ENCODE data around the gene TMEM237.

DNA sequence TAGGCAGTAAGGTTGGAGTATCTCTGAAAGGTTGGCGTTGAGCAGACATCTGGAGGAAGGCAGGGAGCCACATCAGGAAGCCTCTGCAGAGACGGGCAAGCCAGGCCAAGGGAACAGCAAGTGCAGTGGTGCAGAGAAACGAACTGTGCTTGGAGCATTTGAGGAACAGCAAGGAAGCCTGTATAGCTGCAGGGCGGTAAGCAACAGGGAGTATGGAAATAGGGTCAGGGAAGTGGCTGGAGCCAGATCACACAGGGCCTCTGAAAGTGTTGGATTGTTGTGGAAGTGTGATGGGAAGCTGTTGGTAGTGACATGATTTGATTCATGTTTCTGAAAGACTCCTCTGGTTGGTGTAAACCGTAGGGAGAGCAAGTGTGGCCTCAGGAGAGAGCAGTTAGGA lies 13.4 kb upstream of the TMEM237 start:
- TF ChIP-seq, protein P1, sequence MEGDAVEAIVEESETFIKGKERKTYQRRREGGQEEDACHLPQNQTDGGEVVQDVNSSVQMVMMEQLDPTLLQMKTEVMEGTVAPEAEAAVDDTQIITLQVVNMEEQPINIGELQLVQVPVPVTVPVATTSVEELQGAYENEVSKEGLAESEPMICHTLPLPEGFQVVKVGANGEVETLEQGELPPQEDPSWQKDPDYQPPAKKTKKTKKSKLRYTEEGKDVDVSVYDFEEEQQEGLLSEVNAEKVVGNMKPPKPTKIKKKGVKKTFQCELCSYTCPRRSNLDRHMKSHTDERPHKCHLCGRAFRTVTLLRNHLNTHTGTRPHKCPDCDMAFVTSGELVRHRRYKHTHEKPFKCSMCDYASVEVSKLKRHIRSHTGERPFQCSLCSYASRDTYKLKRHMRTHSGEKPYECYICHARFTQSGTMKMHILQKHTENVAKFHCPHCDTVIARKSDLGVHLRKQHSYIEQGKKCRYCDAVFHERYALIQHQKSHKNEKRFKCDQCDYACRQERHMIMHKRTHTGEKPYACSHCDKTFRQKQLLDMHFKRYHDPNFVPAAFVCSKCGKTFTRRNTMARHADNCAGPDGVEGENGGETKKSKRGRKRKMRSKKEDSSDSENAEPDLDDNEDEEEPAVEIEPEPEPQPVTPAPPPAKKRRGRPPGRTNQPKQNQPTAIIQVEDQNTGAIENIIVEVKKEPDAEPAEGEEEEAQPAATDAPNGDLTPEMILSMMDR (conservative IDR thresholded peaks at IDR 0.05; ENCODE audit: low read length), result no peak
- no peak for TF ChIP-seq EZH2phosphoT487 (IDR thresholded peaks at IDR 0.05; ENCODE audit: borderline replicate concordance, low read depth, low read length)
